K562 (cell line): Measurements from ENCODE around the gene ST3GAL3. TPM values are rescaled to one million over a fixed set of nuclear protein-coding genes. Genes with fewer than 3 reads are reported as not detected.

Source experiments
- ATAC-seq: fragments of 200-7000 bp; cut with Tn5 transposase; 3 replicates; pipeline ENCODE4 v1.9.1; 2020; ENCODE audit warnings: moderate library complexity
- BruUV-seq: library from RNA; stranded (reverse); fragments of 400-500 nt; replicated peaks from 2 replicates; lab custom pipeline; 2021; lab: Mats Ljungman, UMichigan
- CTCF ChIA-PET: fragments of 300-600 bp; formaldehyde crosslinking; extraction: SDS; loops from one replicate; lab custom pipeline; 2021; ENCODE audit warnings: low intra/inter-chr PET ratio; lab: Yijun Ruan, JAX
- POLR2A ChIA-PET: fragments of 300-600, 350-650 bp; sonication (Branson Sonifier 250); formaldehyde crosslinking; extraction: SDS; loops from one replicate; lab custom pipeline; 2021; ENCODE audit warnings: antibody characterized with exemption, inconsistent platforms; lab: Yijun Ruan, JAX
- DNase-seq, 4 experiments: peaks; one replicate each; pipeline versions ENCODE4 v3.0.0 to v3.0.0-alpha.2; 2011 to 2018; ENCODE audit warnings: low spot score in 3 of 4, mixed read lengths in 3 of 4; ENCODE audit errors: extremely low read depth in 1 of 4
- FAIRE-seq: peaks from 2 replicates; lab custom pipeline; 2011; peaks lifted over from hg19 to GRCh38; lab: Jason Lieb, UNC
- H2AFZ ChIP-seq: 2 replicates; pipeline ENCODE4 v1.6.0; 2011; ENCODE audit warnings: low read depth, low read length, control low read depth, inconsistent platforms
- H3K27ac ChIP-seq: fragments of 200-600 bp; 3 replicates; pipeline ENCODE4 v1.8.0; 2011; ENCODE audit warnings: low read depth, mild to moderate bottlenecking, control low read depth, inconsistent platforms, low read length, moderate library complexity, mixed read lengths; ENCODE audit errors: extremely low read depth
- H3K27me3 ChIP-seq, 2 experiments: fragments of 300-600 bp in 1 of 2; 2 replicates in 1 of 2; 3 replicates in 1 of 2; pipeline versions ENCODE4 v1.6.0 to v1.8.0; 2011; ENCODE audit warnings: inconsistent platforms in 2 of 2, low read length in 2 of 2, mild to moderate bottlenecking in 1 of 2, mixed read lengths in 1 of 2, moderate library complexity in 1 of 2; ENCODE audit not compliant: control insufficient read depth in 2 of 2, insufficient read depth in 2 of 2
- H3K36me3 ChIP-seq: fragments of 300-600 bp; 3 replicates; pipeline ENCODE4 v1.8.0; 2011; ENCODE audit warnings: mild to moderate bottlenecking, low read length, inconsistent platforms; ENCODE audit not compliant: control insufficient read depth, insufficient read depth
- H3K4me1 ChIP-seq, 2 experiments: fragments of 200-600 bp in 1 of 2; replicated peaks in 1 of 2; 2 replicates in 1 of 2; 3 replicates in 1 of 2; pipeline versions ENCODE4 v1.5.1 to v1.8.0; 2011; ENCODE audit warnings: inconsistent platforms in 2 of 2, low read length in 2 of 2, mild to moderate bottlenecking in 1 of 2, mixed read lengths in 1 of 2, moderate library complexity in 1 of 2; ENCODE audit not compliant: control insufficient read depth in 2 of 2, insufficient read depth in 2 of 2
- H3K4me2 ChIP-seq: 2 replicates; pipeline ENCODE4 v1.6.1; 2011; ENCODE audit warnings: low read length, control low read depth, inconsistent platforms, mixed read lengths; ENCODE audit not compliant: insufficient read depth
- H3K4me3 ChIP-seq: fragments of 200-600 bp; sonication (generic), shearing (Covaris generic); 2 replicates; pipeline ENCODE4 v1.5.1; 2016; ENCODE audit warnings: control low read depth, inconsistent platforms
- H3K79me2 ChIP-seq: fragments of 200-600 bp; 3 replicates; pipeline ENCODE4 v1.8.0; 2011; ENCODE audit warnings: low read length, inconsistent platforms; ENCODE audit not compliant: control insufficient read depth, insufficient read depth
- H3K9ac ChIP-seq, 2 experiments: 2 replicates each; pipeline versions ENCODE4 v1.6.0 to v1.6.1; 2011; ENCODE audit warnings: low read depth in 2 of 2, low read length in 2 of 2, control low read depth in 1 of 2, inconsistent platforms in 1 of 2, mild to moderate bottlenecking in 1 of 2, mixed read lengths in 1 of 2; ENCODE audit not compliant: insufficient read depth in 1 of 2
- H3K9me1 ChIP-seq: one replicate; pipeline ENCODE4 v1.6.0; 2011; ENCODE audit warnings: inconsistent platforms, mild to moderate bottlenecking, low read length, moderate library complexity; ENCODE audit not compliant: control insufficient read depth, insufficient read depth
- H3K9me3 ChIP-seq: replicated peaks from 2 replicates; pipeline ENCODE4 v1.5.1; 2011; ENCODE audit warnings: low read depth, low read length, inconsistent platforms; ENCODE audit not compliant: control insufficient read depth, insufficient read depth
- H4K20me1 ChIP-seq: replicated peaks from 2 replicates; pipeline ENCODE4 v1.6.1; 2011; ENCODE audit warnings: low read length, inconsistent platforms, mixed read lengths; ENCODE audit not compliant: control insufficient read depth, insufficient read depth
- FOXM1 ChIP-seq, 2 experiments: fragments of 450-650 bp in 1 of 2; sonication (generic) in 1 of 2; formaldehyde crosslinking in 1 of 2; IDR thresholded peaks; 2 replicates each; pipeline versions ENCODE4 v1.6.1 to v1.9.0; 2017 to 2022; ENCODE audit warnings: low read depth in 2 of 2, mild to moderate bottlenecking in 2 of 2, missing genetic modification reagents in 1 of 2, moderate library complexity in 1 of 2
- IFI16 ChIP-seq: fragments of 250-450 bp; sonication (Bioruptor Pico); IDR thresholded peaks from 2 replicates; pipeline ENCODE4 v2.1.2; 2022; ENCODE audit warnings: mild to moderate bottlenecking, inconsistent platforms
- KHSRP ChIP-seq: fragments of 450-650 bp; IDR thresholded peaks from 2 replicates; pipeline ENCODE4 v1.6.1; 2017
- L3MBTL2 ChIP-seq: fragments of 450-650 bp; IDR thresholded peaks from 2 replicates; pipeline ENCODE4 v1.6.1; 2016; ENCODE audit warnings: mild to moderate bottlenecking, moderate library complexity
- LEF1 ChIP-seq: fragments of 450-650 bp; IDR thresholded peaks from 2 replicates; pipeline ENCODE4 v1.6.1; 2016; ENCODE audit warnings: mild to moderate bottlenecking
- NBN ChIP-seq: fragments of 450-650 bp; IDR thresholded peaks from 2 replicates; pipeline ENCODE4 v1.6.1; 2016; ENCODE audit warnings: low read depth, mild to moderate bottlenecking
- PHF21A ChIP-seq: fragments of 450-650 bp; IDR thresholded peaks from 2 replicates; pipeline ENCODE4 v1.6.1; 2017; ENCODE audit warnings: low read depth, borderline replicate concordance
- ZNF431 ChIP-seq: sonication (generic); formaldehyde crosslinking; IDR thresholded peaks from 2 replicates; pipeline ENCODE4 v1.8.0; 2022; ENCODE audit warnings: mild to moderate bottlenecking, missing genetic modification reagents
- WGBS: fragments of 100-300 bp; shearing (Covaris generic); methylation state at CpG from one replicate; pipeline ENCODE4 v1.1.6; 2016; ENCODE audit warnings: low coverage, mixed read lengths; ENCODE audit not compliant: insufficient coverage; ENCODE audit errors: missing lambda C conversion rate; 5-methylcytosine and 5-hydroxymethylcytosine counted together
- in situ Hi-C: fragments of 300-500 bp; cut with MboI; formaldehyde crosslinking; loops from 4 replicates; pipeline ENCODE4 v1.15.0; 2018; ENCODE audit warnings: inconsistent platforms, mixed read lengths
- intact Hi-C: fragments of 100-400 bp; cut with micrococcal nuclease; formaldehyde crosslinking; loops from 2 replicates; pipeline ENCODE4 v1.14.2; 2022
- polyA plus RNA-seq, 8 experiments: library from polyadenylated mRNA; depleted of rRNA in 4 of 8; stranded (reverse) in 5 of 8; unstranded in 3 of 8; fragments of >200 nt; fragmentation: Nextera tagmentation in 2 of 8; fragmentation: Illumina TruSeq in 1 of 8; extraction: Ambion mirVana in 2 of 8; extraction: Trizol in 1 of 8; gene quantifications; 2 replicates each; pipeline versions ENCODE4 v1.2.1 to v1.2.3, GENCODE V29; 2011 to 2014; ENCODE audit warnings: inconsistent platforms in 1 of 8, missing spikeins in 1 of 8
- total RNA-seq, 7 experiments: library from RNA; depleted of rRNA in 6 of 7; stranded (reverse); fragments of >200 nt in 6 of 7; fragmentation: Illumina TruSeq in 2 of 7; extraction: Trizol in 2 of 7; gene quantifications; 2 replicates each; pipeline versions ENCODE4 v1.2.1 to v1.2.3, GENCODE V29; 2011 to 2021; ENCODE audit warnings: low replicate concordance in 1 of 7

The ST3GAL3 gene
- total and polyA plus RNA-seq, 9 of the 15 experiments (the other 6 are each of a cell fraction or from before 2014, with no cell fraction given): 1.2 to 18.9 (median 11.0) TPM

GRCh38 chr1:43898981-43899380, 191.6 kb downstream of the ST3GAL3 start:
- H3K27ac ChIP-seq: no peak overlapping the region
- H3K79me2 ChIP-seq: no peaks in the 10 kb centered on the region
- POLR2A ChIA-PET: no interaction called here
- DNase-seq (no peak), ATAC-seq (no peak), FAIRE-seq (no peak)
- peaks cover 3 to 14% of the 10 kb centered on the region in 2 experiments; a peak in 3 of 5 replicates for H3K4me1 ChIP-seq
- peaks cover 12% of the 10 kb centered on the region; the same call in 2 of the 3 replicates for H3K36me3 ChIP-seq
- no peak overlapping the region for H3K4me2 ChIP-seq
- H3K9me1 ChIP-seq: peaks cover 3% of the 10 kb centered on the region
- no peak overlapping the region for H3K9ac ChIP-seq
- TF ChIP-seq PHF21A (no peak), IFI16 (CRISPR knock-in tag) (no peak), FOXM1 (IDR thresholded peaks at IDR 0.05; ENCODE audit: low read depth) (no peak), FOXM1 (CRISPR knock-in tag; IDR thresholded peaks at IDR 0.05; ENCODE audit: low read depth) (no peak), NBN (no peak), LEF1 (no peak), L3MBTL2 (no peak), ZNF431 (CRISPR knock-in tag) (no peak), KHSRP (no peak)
- WGBS: 88% methylated on average over 12 of the region's 12 CpGs
- BruUV-seq: no TSS peak
- no peaks in the 10 kb centered on the region for H3K9me3 ChIP-seq
- H4K20me1 ChIP-seq: no peaks in the 10 kb centered on the region
- CTCF ChIA-PET: no interaction called here
- H3K27me3 ChIP-seq: no peaks in the 10 kb centered on the region
- in situ Hi-C loops (no loop called here), intact Hi-C loops (no loop called here)
- H3K4me3 ChIP-seq: no peak overlapping the region
- no peak overlapping the region for H2AFZ ChIP-seq
